Mesothelial cell of epicardium (in vitro differentiated cells): ENCODE results near the gene DSCAM. TPM values are rescaled to one million over a fixed set of nuclear protein-coding genes. Genes with fewer than 3 reads are reported as not detected.

Experiments used
- DNase-seq, 2 experiments: peaks; one replicate each; pipeline ENCODE4 v3.0.0; 2021; ENCODE audit warnings: low spot score in 2 of 2; ENCODE audit not compliant: unreplicated experiment in 2 of 2
- H3K27ac Mint-ChIP-seq: 2 replicates; pipeline ENCODE4 v1.8.0; 2021; ENCODE audit warnings: mixed read lengths
- H3K27me3 Mint-ChIP-seq: 2 replicates; pipeline ENCODE4 v1.8.0; 2021; ENCODE audit warnings: low read depth, mixed read lengths
- H3K36me3 Mint-ChIP-seq: 2 replicates; pipeline ENCODE4 v1.8.0; 2021; ENCODE audit warnings: mixed read lengths
- H3K4me1 Mint-ChIP-seq: 2 replicates; pipeline ENCODE4 v1.8.0; 2021; ENCODE audit warnings: mixed read lengths
- H3K4me3 Mint-ChIP-seq: 2 replicates; pipeline ENCODE4 v1.8.0; 2021; ENCODE audit warnings: mild to moderate bottlenecking, moderate library complexity, mixed read lengths
- H3K9me3 Mint-ChIP-seq: 2 replicates; pipeline ENCODE4 v1.8.0; 2021; ENCODE audit warnings: mixed read lengths
- total RNA-seq: library from RNA; stranded (reverse); gene quantifications from 3 replicates; pipeline ENCODE4 v1.2.1, GENCODE V29; 2021
- TF ChIP-seq, protein P1 (sequence below): fragments of 200-600 bp; sonication (generic); IDR thresholded peaks from one replicate; pipeline ENCODE4 v1.5.0; 2021; ENCODE audit warnings: antibody characterized with exemption; ENCODE audit not compliant: unreplicated experiment

DSCAM gene
- total RNA-seq, 1 donor from 2014 or later = not detected

DNA sequence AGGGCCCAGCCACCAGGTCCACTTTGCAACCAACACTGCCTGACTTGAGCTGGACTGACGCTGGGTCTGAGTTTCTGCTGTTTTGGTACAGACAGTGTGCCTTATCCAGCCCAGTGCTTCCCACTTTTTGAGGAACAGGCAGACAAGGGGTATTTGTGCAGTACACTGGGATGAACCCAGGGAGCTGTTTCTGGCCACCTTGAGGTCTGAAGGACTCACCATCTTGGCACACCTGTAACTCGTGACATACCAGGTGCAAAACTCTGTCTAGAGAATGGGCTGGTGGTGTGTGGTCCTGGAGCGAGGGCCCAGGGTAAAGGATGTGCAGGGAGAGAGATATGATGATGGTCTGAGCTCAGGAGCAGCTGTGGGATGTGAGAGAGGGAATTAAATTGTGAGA is 831.1 kb downstream of the DSCAM start:
- TF ChIP-seq, protein P1, sequence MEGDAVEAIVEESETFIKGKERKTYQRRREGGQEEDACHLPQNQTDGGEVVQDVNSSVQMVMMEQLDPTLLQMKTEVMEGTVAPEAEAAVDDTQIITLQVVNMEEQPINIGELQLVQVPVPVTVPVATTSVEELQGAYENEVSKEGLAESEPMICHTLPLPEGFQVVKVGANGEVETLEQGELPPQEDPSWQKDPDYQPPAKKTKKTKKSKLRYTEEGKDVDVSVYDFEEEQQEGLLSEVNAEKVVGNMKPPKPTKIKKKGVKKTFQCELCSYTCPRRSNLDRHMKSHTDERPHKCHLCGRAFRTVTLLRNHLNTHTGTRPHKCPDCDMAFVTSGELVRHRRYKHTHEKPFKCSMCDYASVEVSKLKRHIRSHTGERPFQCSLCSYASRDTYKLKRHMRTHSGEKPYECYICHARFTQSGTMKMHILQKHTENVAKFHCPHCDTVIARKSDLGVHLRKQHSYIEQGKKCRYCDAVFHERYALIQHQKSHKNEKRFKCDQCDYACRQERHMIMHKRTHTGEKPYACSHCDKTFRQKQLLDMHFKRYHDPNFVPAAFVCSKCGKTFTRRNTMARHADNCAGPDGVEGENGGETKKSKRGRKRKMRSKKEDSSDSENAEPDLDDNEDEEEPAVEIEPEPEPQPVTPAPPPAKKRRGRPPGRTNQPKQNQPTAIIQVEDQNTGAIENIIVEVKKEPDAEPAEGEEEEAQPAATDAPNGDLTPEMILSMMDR = no peak
- Mint-ChIP-seq H3K4me1 (no peaks in the 10 kb centered on the region), H3K4me3 (no peak overlapping the region), H3K36me3 (no peaks in the 10 kb centered on the region), H3K9me3 (peaks cover 7% of the 10 kb centered on the region), H3K27ac (no peak overlapping the region), H3K27me3 (peaks cover 2% of the 10 kb centered on the region)
- peak in 1 of 2 experiments; percentile 17 for DNase-seq

- no peaks in the 10 kb centered on the region for H3K9me3 Mint-ChIP-seq
- TF ChIP-seq, protein P1 = no peak
These were observed 832.6 kb downstream of the DSCAM start for GRCh38 chr21:40014394-40014793.

DNA sequence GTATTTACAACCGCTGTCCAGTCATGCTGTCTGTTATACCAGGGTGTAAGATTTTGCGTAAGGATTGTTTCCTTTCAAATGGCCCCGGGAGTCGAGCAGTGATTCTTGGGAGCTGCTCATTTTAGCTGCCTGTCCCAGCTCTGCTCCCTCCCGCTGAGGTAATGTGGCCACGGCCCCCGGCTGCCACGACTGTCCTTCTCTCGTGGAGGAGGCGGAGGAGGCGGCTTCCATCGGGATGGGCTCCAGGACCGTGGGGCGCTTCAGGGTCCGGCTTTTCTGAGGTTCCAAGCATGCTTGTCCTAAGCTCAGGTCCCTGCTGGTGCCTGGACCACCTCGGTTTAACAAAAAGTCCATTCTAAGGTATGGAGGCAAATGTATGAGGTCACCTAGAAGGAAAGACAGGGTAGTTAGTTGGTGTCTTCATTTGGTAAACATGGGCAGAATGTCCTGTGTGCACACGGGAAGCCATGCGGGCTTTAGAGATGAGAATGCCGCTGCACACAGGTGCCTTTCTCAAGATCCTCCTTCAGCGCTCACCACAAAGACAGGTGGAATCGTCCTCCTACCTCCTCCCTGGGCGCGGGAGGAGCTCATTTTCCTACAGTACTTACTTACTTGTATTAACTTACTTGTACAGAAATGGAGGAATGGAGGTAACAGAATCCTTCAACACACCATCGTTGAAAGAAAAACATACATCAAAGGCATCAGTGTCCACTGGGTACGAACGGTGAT is 833.8 kb downstream of the DSCAM start:
- peaks cover under 1% of the 10 kb centered on the region for H3K27me3 Mint-ChIP-seq
- no peaks in the 10 kb centered on the region for H3K4me1 Mint-ChIP-seq
- no peaks in the 10 kb centered on the region for H3K36me3 Mint-ChIP-seq
- TF ChIP-seq, protein P1 = no peak
- H3K4me3 Mint-ChIP-seq = no peak overlapping the region
- DNase-seq = no peak
- no peaks in the 10 kb centered on the region for H3K9me3 Mint-ChIP-seq
- H3K27ac Mint-ChIP-seq = no peak overlapping the region

More at GRCh38 chr21:40014394-40014793, 832.6 kb downstream of the DSCAM start:
- Mint-ChIP-seq H3K4me3 (no peak overlapping the region), H3K36me3 (no peaks in the 10 kb centered on the region), H3K27ac (no peak overlapping the region), H3K4me1 (no peaks in the 10 kb centered on the region), H3K27me3 (no peaks in the 10 kb centered on the region)
- DNase-seq = peak in 1 of 2 experiments; percentile 14

DNA sequence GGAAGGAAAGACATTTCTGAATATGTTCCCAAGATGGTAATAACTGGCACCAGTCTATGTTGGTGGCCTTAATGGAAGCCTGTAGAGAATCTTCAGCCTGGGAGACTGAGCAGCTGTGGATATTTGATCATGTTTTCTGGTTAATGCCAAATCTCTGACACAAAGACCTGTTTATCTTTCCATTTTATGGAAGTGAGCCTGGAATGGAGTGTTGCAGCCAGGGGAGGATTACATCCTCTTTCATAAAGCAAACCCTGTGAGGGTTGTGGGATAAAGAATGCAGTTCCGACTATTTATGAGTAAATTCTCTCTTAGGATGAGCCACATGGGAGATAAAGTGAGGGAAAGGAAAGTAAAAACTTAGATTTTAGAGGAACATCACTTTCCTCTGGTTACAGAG is 835.6 kb downstream of the DSCAM start:
- TF ChIP-seq, protein P1 = no peak
- H3K9me3 Mint-ChIP-seq = no peaks in the 10 kb centered on the region
- H3K27ac Mint-ChIP-seq = no peak overlapping the region
- H3K36me3 Mint-ChIP-seq = no peaks in the 10 kb centered on the region
- peaks cover 4% of the 10 kb centered on the region for H3K27me3 Mint-ChIP-seq
- no peaks in the 10 kb centered on the region for H3K4me1 Mint-ChIP-seq
- no peak overlapping the region for H3K4me3 Mint-ChIP-seq
- DNase-seq = no peak

DNA sequence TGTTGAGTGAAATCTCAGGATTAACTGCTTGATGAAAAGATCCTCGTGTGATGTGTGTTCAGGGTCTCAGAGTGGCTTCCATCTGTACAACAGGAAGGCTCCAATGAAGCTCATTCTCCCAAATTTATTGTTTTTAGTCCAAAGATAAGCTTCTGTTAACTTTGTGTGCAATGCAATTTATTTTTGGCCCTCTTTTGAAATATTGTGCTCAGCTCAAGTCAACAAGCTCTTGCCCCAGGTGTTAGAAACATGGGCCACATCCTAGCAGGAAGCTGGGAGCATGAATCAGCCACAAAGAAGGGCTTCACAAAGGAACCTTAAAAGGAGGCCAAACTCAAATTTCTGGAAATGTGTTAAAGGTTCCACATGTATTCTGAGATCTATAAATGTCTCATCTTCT is 844.0 kb downstream of the DSCAM start:
- no peak for DNase-seq
- H3K27me3 Mint-ChIP-seq = peaks cover 7% of the 10 kb centered on the region
- no peak overlapping the region for H3K27ac Mint-ChIP-seq
- no peak overlapping the region for H3K4me3 Mint-ChIP-seq
- H3K36me3 Mint-ChIP-seq = no peaks in the 10 kb centered on the region
- H3K4me1 Mint-ChIP-seq = no peaks in the 10 kb centered on the region
- TF ChIP-seq, protein P1 = no peak
- peaks cover 11% of the 10 kb centered on the region for H3K9me3 Mint-ChIP-seq
